NCI-H2081 (cell line): ENCODE data around the gene SDHAF2.
A peak's percentile ranks its signal among the peaks of the same experiment; 100 is the strongest.
"Not testable (repeated sequence)": the region's sequence is repeated elsewhere in the genome, so short reads cannot be mapped to it uniquely, and the experiment has no call there.

Source experiments
- DNase-seq, 2 experiments: peaks; one replicate each; lab custom pipeline; 2025; lab: John Stamatoyannopoulos, UW

The SDHAF2 gene

GRCh38 chr11:61425367-61426131 is 4.4 kb upstream of the SDHAF2 start:
- no peak for DNase-seq

GRCh38 chr11:61429346-61429690 is 606 bp upstream of the SDHAF2 start:
- DNase-seq = peak; percentile 10 to 62

- DNase-seq = not testable (repeated sequence)
These were observed 915 bp downstream of the SDHAF2 start for GRCh38 chr11:61430839-61431238.

GRCh38 chr11:61437496-61437895 is 7.6 kb downstream of the SDHAF2 start:
- DNase-seq = no peak

- no peak for DNase-seq
These were observed 9.7 kb downstream of the SDHAF2 start for GRCh38 chr11:61439615-61440014.

GRCh38 chr11:61442616-61443015 is 12.7 kb downstream of the SDHAF2 start:
- no peak for DNase-seq

GRCh38 chr11:61445516-61445915 is 15.6 kb downstream of the SDHAF2 start:
- peak; percentile 38 to 68 for DNase-seq

GRCh38 chr11:61446211-61446651 is 16.3 kb downstream of the SDHAF2 start:
- DNase-seq = peak; percentile 86 to 91

- no peak for DNase-seq
These were observed 18.0 kb downstream of the SDHAF2 start for GRCh38 chr11:61447601-61448551.

GRCh38 chr11:61448552-61448927 is 18.6 kb downstream of the SDHAF2 start:
- DNase-seq = no peak

GRCh38 chr11:61452825-61453224 is 22.9 kb downstream of the SDHAF2 start:
- no peak for DNase-seq

- no peak for DNase-seq
These were observed 23.8 kb downstream of the SDHAF2 start for GRCh38 chr11:61453695-61454094.

GRCh38 chr11:61454520-61454919 is 24.6 kb downstream of the SDHAF2 start:
- no peak for DNase-seq

- no peak for DNase-seq
These were observed 30.6 kb downstream of the SDHAF2 start for GRCh38 chr11:61460474-61460881.

GRCh38 chr11:61460986-61461385 is 31.1 kb downstream of the SDHAF2 start:
- no peak for DNase-seq

- not testable (repeated sequence) for DNase-seq
These were observed 37.7 kb downstream of the SDHAF2 start for GRCh38 chr11:61467602-61468001.

- no peak for DNase-seq
These were observed 38.1 kb downstream of the SDHAF2 start for GRCh38 chr11:61468002-61468401.

- DNase-seq = no peak
These were observed 42.4 kb downstream of the SDHAF2 start for GRCh38 chr11:61472282-61472681.

GRCh38 chr11:61472868-61473267 is 42.9 kb downstream of the SDHAF2 start:
- no peak for DNase-seq

- no peak for DNase-seq
These were observed 43.6 kb downstream of the SDHAF2 start for GRCh38 chr11:61473370-61474012.

- no peak for DNase-seq
These were observed 44.2 kb downstream of the SDHAF2 start for GRCh38 chr11:61474013-61474643.

GRCh38 chr11:61475433-61475832 is 45.5 kb downstream of the SDHAF2 start:
- DNase-seq = no peak
